ENCODE measurements around the gene PLEKHA6.
"Not testable (repeated sequence)": the region's sequence is repeated elsewhere in the genome, so short reads cannot be mapped to it uniquely, and the experiment has no call there.

The PLEKHA6 gene

GRCh38 chr1:204314171-204314892 is 45.4 kb downstream of the PLEKHA6 start:
- Mint-ChIP-seq H3K27ac (no peak overlapping the region), H3K27me3 (peaks cover 11 to 17% of the 10 kb centered on the region in 2 donors), H3K9me3 (no peaks in the 10 kb centered on the region), H3K4me3 (no peak overlapping the region), H3K36me3 (no peaks in the 10 kb centered on the region), H3K4me1 (peaks cover 15 to 19% of the 10 kb centered on the region in 2 donors)
- ATAC-seq (replicated peaks), result peak in 1 of 2 donors; percentile 39
- no peak for DNase-seq

GRCh38 chr1:204313675-204314074 is 46.1 kb downstream of the PLEKHA6 start:
- peak; percentile 51 to 54 for ATAC-seq (replicated peaks)
- Mint-ChIP-seq H3K27me3 (peaks cover 15 to 17% of the 10 kb centered on the region in 2 donors), H3K27ac (peak overlapping the region; percentile 11), H3K4me1 (peaks cover 15 to 19% of the 10 kb centered on the region in 2 donors), H3K9me3 (no peaks in the 10 kb centered on the region), H3K36me3 (no peaks in the 10 kb centered on the region), H3K4me3 (no peak overlapping the region)
- no peak for DNase-seq

GRCh38 chr1:204310970-204311369 is 48.8 kb downstream of the PLEKHA6 start:
- not testable (repeated sequence) for DNase-seq; H3K4me3 Mint-ChIP-seq; ATAC-seq (replicated peaks); H3K36me3 Mint-ChIP-seq; H3K9me3 Mint-ChIP-seq
- H3K4me1 Mint-ChIP-seq, result peaks cover 15 to 19% of the 10 kb centered on the region in 2 donors
- peak overlapping the region; percentile 28 for H3K27ac Mint-ChIP-seq
- peaks cover 31 to 34% of the 10 kb centered on the region in 2 donors for H3K27me3 Mint-ChIP-seq

GRCh38 chr1:204308023-204308628 is 51.6 kb downstream of the PLEKHA6 start:
- peaks cover 25 to 29% of the 10 kb centered on the region in 2 donors for H3K27me3 Mint-ChIP-seq
- no peaks in the 10 kb centered on the region for H3K9me3 Mint-ChIP-seq
- ATAC-seq (replicated peaks), result no peak
- no peak for DNase-seq
- peaks cover 2 to 4% of the 10 kb centered on the region in 2 donors for H3K4me1 Mint-ChIP-seq
- no peak overlapping the region for H3K27ac Mint-ChIP-seq
- no peak overlapping the region for H3K4me3 Mint-ChIP-seq
- H3K36me3 Mint-ChIP-seq, result no peaks in the 10 kb centered on the region

- H3K27me3 Mint-ChIP-seq, result peaks cover 21 to 26% of the 10 kb centered on the region in 2 donors
- no peak overlapping the region for H3K4me3 Mint-ChIP-seq
- no peaks in the 10 kb centered on the region for H3K9me3 Mint-ChIP-seq
- no peaks in the 10 kb centered on the region for H3K4me1 Mint-ChIP-seq
- H3K36me3 Mint-ChIP-seq, result no peaks in the 10 kb centered on the region
- DNase-seq (no peak), ATAC-seq (replicated peaks) (no peak)
- no peak overlapping the region for H3K27ac Mint-ChIP-seq
Observed at GRCh38 chr1:204307334-204307883, 52.3 kb downstream of the PLEKHA6 start.

GRCh38 chr1:204306076-204306475 is 53.7 kb downstream of the PLEKHA6 start:
- H3K36me3 Mint-ChIP-seq, result no peaks in the 10 kb centered on the region
- DNase-seq, result no peak
- no peaks in the 10 kb centered on the region for H3K4me1 Mint-ChIP-seq
- no peaks in the 10 kb centered on the region for H3K9me3 Mint-ChIP-seq
- no peak overlapping the region for H3K4me3 Mint-ChIP-seq
- H3K27ac Mint-ChIP-seq, result no peak overlapping the region
- peaks cover 25 to 26% of the 10 kb centered on the region in 2 donors for H3K27me3 Mint-ChIP-seq
- ATAC-seq (replicated peaks), result no peak

- H3K27me3 Mint-ChIP-seq, result peaks cover 24 to 30% of the 10 kb centered on the region in 2 donors
- no peak overlapping the region for H3K4me3 Mint-ChIP-seq
- no peaks in the 10 kb centered on the region for H3K9me3 Mint-ChIP-seq
- no peaks in the 10 kb centered on the region for H3K4me1 Mint-ChIP-seq
- no peak for DNase-seq
- no peaks in the 10 kb centered on the region for H3K36me3 Mint-ChIP-seq
- no peak for ATAC-seq (replicated peaks)
- no peak overlapping the region for H3K27ac Mint-ChIP-seq
Observed at GRCh38 chr1:204304067-204304466, 55.7 kb downstream of the PLEKHA6 start.

GRCh38 chr1:204302769-204303168 is 57.0 kb downstream of the PLEKHA6 start:
- H3K4me1 Mint-ChIP-seq, result no peaks in the 10 kb centered on the region
- H3K36me3 Mint-ChIP-seq, result no peaks in the 10 kb centered on the region
- H3K27me3 Mint-ChIP-seq, result peaks cover 23 to 26% of the 10 kb centered on the region in 2 donors
- H3K27ac Mint-ChIP-seq, result no peak overlapping the region
- DNase-seq, result no peak
- ATAC-seq (replicated peaks), result no peak
- H3K4me3 Mint-ChIP-seq, result no peak overlapping the region
- no peaks in the 10 kb centered on the region for H3K9me3 Mint-ChIP-seq

- DNase-seq (no peak), ATAC-seq (replicated peaks) (no peak)
- Mint-ChIP-seq H3K36me3 (no peaks in the 10 kb centered on the region), H3K27ac (no peak overlapping the region), H3K9me3 (no peaks in the 10 kb centered on the region), H3K4me3 (no peak overlapping the region), H3K27me3 (peaks cover 23 to 24% of the 10 kb centered on the region in 2 donors), H3K4me1 (peaks cover 1 to 5% of the 10 kb centered on the region in 2 donors)
Observed at GRCh38 chr1:204301171-204301957, 58.4 kb downstream of the PLEKHA6 start.

GRCh38 chr1:204299814-204300365 is 59.8 kb downstream of the PLEKHA6 start:
- no peaks in the 10 kb centered on the region for H3K9me3 Mint-ChIP-seq
- H3K4me1 Mint-ChIP-seq, result peaks cover 3 to 8% of the 10 kb centered on the region in 2 donors
- no peaks in the 10 kb centered on the region for H3K36me3 Mint-ChIP-seq
- DNase-seq, result no peak
- no peak overlapping the region for H3K27ac Mint-ChIP-seq
- H3K27me3 Mint-ChIP-seq, result peaks cover 19 to 24% of the 10 kb centered on the region in 2 donors
- ATAC-seq (replicated peaks), result no peak
- H3K4me3 Mint-ChIP-seq, result no peak overlapping the region

- ATAC-seq (replicated peaks) (no peak), DNase-seq (no peak)
- no peaks in the 10 kb centered on the region for H3K36me3 Mint-ChIP-seq
- peaks cover 19 to 32% of the 10 kb centered on the region in 2 donors for H3K27me3 Mint-ChIP-seq
- H3K4me3 Mint-ChIP-seq, result no peak overlapping the region
- no peak overlapping the region for H3K27ac Mint-ChIP-seq
- H3K9me3 Mint-ChIP-seq, result no peaks in the 10 kb centered on the region
- peaks cover 3 to 8% of the 10 kb centered on the region in 2 donors for H3K4me1 Mint-ChIP-seq
Observed at GRCh38 chr1:204296431-204296988, 63.2 kb downstream of the PLEKHA6 start.

- H3K9me3 Mint-ChIP-seq, result no peaks in the 10 kb centered on the region
- H3K4me3 Mint-ChIP-seq, result no peak overlapping the region
- no peak for DNase-seq
- peaks cover 11 to 32% of the 10 kb centered on the region in 2 donors for H3K27me3 Mint-ChIP-seq
- no peak overlapping the region for H3K27ac Mint-ChIP-seq
- peaks cover 3 to 8% of the 10 kb centered on the region in 2 donors for H3K4me1 Mint-ChIP-seq
- no peaks in the 10 kb centered on the region for H3K36me3 Mint-ChIP-seq
- no peak for ATAC-seq (replicated peaks)
Observed at GRCh38 chr1:204295671-204296070, 64.1 kb downstream of the PLEKHA6 start.

- H3K27ac Mint-ChIP-seq, result no peak overlapping the region
- no peak for DNase-seq
- peaks cover 10 to 32% of the 10 kb centered on the region in 2 donors for H3K27me3 Mint-ChIP-seq
Observed at GRCh38 chr1:204294357-204294756, 65.4 kb downstream of the PLEKHA6 start.

More at GRCh38 chr1:204294357-204294756, 65.4 kb downstream of the PLEKHA6 start:
- ATAC-seq (replicated peaks), result no peak
- H3K36me3 Mint-ChIP-seq, result no peaks in the 10 kb centered on the region
- H3K4me1 Mint-ChIP-seq, result peaks cover 3 to 8% of the 10 kb centered on the region in 2 donors
- no peak overlapping the region for H3K4me3 Mint-ChIP-seq
- no peaks in the 10 kb centered on the region for H3K9me3 Mint-ChIP-seq

Data from stimulated activated naive B cell treated with anti-CD40 and anti-IgM and Interleukin-4, amounts not matched to agents 10 μg/mL and 1 μg/mL and 100 μg/mL, for 72 hours (primary cell).